HPDE6-E6E7 (cell line): ENCODE data around the gene ABLIM1.

Experiments used
- DNase-seq: peaks from one replicate; pipeline ENCODE4 v3.0.0; 2011; ENCODE audit warnings: missing footprints; ENCODE audit errors: extremely low spot score

Gene ABLIM1

DNA sequence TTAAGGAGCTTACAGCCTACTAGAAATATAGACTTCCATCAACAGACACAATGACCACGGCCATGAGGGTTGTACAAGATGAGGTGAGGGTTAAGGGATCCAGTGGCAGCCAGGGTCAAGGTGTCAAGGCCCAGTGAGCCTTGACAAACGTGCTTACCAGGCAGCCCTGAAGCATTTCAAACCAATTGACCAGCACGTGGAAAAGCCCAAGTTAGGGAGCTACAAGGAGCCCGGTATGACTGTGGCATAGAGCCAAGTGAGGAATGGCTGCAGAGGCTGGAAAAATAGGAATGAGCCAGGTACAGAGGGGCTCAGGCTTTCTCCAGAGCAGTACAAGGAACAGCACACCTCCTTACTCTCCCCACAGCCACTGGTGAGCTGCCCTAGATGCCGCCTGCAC is 266.5 kb downstream of the ABLIM1 start:
- no peak for DNase-seq

DNA sequence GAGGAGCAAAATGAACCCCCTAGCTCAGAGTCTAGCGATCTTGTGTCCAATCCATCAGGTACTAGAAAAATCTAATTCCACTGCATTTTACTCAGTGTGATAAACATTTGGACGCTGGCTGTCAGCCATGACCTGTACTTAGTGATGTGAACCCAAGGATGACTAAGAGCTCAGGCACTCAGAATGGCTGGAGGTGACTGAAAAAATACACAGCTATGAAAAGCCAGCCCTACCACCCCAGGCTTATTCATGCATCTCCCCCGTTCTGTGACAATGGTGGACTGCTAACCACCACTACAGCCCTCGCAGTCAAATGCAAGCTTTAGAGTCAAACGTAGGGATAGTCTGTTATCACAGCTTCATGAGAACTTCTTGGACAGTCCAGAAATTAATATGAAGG is 268.6 kb downstream of the ABLIM1 start:
- no peak for DNase-seq

DNA sequence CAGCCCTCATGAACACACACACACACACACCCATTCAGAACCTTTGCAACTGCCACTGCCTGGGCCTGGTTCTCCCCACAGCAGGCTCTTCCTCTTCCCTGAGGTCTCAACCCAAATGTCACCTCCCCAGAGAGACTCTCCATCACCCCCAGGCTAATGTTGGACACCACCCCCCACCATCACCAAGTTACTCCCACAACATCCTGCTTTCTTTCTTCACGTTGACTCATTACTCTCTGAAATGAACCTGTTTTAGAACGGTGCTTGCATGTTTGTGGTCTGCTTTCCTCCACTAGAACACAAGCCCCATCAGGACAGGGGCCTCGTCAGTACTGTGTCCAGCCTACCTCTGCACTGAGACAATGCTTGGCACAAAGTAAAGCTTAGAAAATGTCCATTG is 269.8 kb downstream of the ABLIM1 start:
- no peak for DNase-seq

GRCh38 chr10:114387784-114388183 is 270.3 kb downstream of the ABLIM1 start:
- DNase-seq = no peak

DNA sequence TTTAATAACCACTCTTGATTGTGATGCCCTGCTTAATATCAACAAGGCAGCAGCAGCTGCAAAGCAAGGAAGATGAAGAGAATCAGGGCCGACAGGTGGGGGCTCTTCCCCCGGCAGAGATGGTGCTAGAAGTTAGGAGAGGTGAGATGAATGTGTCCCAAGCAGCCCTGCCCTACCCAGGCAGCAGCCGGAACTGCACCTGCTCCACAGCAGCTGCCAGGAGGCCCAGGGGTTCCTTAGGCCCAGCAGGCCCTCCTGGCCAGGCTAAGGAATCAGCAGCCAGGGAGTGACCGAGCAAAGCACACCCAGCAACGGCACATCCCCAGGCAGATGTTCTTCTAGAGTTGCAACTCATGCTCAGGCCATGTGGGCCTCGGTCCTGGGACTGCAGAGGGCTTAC is 271.6 kb downstream of the ABLIM1 start:
- DNase-seq = no peak

- DNase-seq = no peak
Observed at GRCh38 chr10:114385557-114385956, 272.5 kb downstream of the ABLIM1 start.

- no peak for DNase-seq
Observed at GRCh38 chr10:114384601-114385000, 273.5 kb downstream of the ABLIM1 start.

DNA sequence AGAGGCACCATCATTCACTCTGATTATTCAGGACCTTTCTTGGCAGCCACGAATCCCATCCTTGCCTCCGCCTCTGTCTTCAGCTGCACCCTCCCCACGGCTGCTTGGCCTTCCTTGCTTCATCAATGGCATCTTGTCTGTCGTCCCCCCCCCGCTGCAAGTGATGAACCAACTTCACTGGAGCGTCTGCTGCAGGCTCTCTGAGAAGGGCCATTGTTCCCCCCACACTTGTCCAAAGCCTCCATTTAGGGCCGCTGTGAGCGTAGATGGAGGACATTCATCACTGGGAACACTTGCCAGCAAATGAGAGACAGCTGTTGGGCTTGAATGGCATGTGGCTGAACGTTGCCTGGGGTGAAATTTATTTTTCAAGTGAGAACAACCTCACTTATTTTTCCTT is 273.9 kb downstream of the ABLIM1 start:
- no peak for DNase-seq
